SH-SY5Y (cell line): ENCODE results near the gene ARL16.

Experiments
- GATA2 ChIP-seq: IDR thresholded peaks from 2 replicates; pipeline ENCODE4 v1.6.1; 2011; ENCODE audit warnings: mild to moderate bottlenecking, low read depth, low read length
- GATA3 ChIP-seq: IDR thresholded peaks from 2 replicates; pipeline ENCODE4 v1.6.1; 2011; ENCODE audit warnings: low read depth, mild to moderate bottlenecking, low read length, moderate library complexity

DNA sequence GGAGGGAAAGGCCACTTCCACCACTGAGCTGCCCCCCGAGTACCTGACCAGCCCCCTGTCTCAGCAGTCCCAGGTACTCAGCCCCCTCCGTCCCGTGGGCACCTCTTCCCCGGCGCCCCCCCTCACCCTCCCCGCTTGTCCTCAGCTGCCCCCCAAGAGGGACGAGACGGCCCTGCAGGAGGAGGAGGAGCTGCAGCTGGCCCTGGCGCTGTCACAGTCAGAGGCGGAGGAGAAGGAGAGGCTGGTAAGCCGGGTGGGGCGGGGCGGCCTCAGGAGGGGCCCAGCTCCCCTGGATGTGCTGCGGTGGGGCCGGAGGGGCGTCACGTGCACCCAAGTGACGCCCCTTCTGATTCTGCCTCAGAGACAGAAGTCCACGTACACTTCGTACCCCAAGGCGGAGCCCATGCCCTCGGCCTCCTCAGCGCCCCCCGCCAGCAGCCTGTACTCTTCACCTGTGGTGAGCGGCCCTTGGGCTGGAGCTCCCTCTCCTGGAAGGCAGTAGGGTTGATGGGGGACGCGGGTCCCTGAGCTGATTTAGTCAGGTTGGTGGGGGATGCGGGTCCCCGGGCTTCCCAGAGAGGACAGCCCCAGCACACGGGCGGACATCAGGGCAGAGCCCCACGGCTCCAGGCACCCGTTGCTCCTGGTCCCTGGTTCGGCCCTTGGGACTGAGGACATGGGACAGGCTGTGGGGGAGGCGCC lies 10.1 kb upstream of the ARL16 start:
- TF ChIP-seq GATA2, result no peak
- no peak for TF ChIP-seq GATA3
